ENCODE results near the gene MYO7B. TPM values are rescaled to one million over a fixed set of nuclear protein-coding genes. Genes with fewer than 3 reads are reported as not detected.

Gene MYO7B
- polyA plus RNA-seq, 2 of the 4 experiments (the other 2 are of a cell fraction), result 0.04 to 0.09 TPM

- Histone ChIP-seq H3K9me3 (peaks cover 33% of the 10 kb centered on the region), H3K4me1 (no peaks in the 10 kb centered on the region), H3K4me3 (no peak overlapping the region), H3K4me2 (no peak overlapping the region), H3K27ac (no peak overlapping the region)
- CTCF ChIA-PET, result interaction anchor here (0.6 to 2.7 kb wide), 4 partner anchors 12 to 1112 kb away, joined by 3 to 11 read pairs (median 6); no protein-coding TSS in a partner anchor
- POLR2A ChIA-PET, result no interaction called here
- 88% methylated on average over 5 of the region's 8 CpGs for WGBS (ENCODE audit: missing lambda C conversion rate)
- FAIRE-seq (no peak), ATAC-seq (no peak), DNase-seq (ENCODE audit: low read depth in 1 of 2, low spot score in 1 of 2) (no peak)
- TF ChIP-seq, protein P1, sequence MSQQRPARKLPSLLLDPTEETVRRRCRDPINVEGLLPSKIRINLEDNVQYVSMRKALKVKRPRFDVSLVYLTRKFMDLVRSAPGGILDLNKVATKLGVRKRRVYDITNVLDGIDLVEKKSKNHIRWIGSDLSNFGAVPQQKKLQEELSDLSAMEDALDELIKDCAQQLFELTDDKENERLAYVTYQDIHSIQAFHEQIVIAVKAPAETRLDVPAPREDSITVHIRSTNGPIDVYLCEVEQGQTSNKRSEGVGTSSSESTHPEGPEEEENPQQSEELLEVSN (IDR thresholded peaks at IDR 0.05; ENCODE audit: borderline replicate concordance, low read depth), result no peak
- TF ChIP-seq RARB (CRISPR knock-in tag; IDR thresholded peaks at IDR 0.05), result no peak
- TF ChIP-seq JUN (IDR thresholded peaks at IDR 0.05), result no peak
- no peak for TF ChIP-seq ZC3H11A (IDR thresholded peaks at IDR 0.05)
- no peak for TF ChIP-seq NFE2L2 (conservative IDR thresholded peaks at IDR 0.05; ENCODE audit: low read length)
- TF ChIP-seq REST (IDR thresholded peaks at IDR 0.05), result no peak
- no peak for TF ChIP-seq RFX5 (IDR thresholded peaks at IDR 0.05)
- no peak for TF ChIP-seq ZFP36 (IDR thresholded peaks at IDR 0.05; ENCODE audit: borderline replicate concordance, partially characterized antibody)
- no peak for TF ChIP-seq KDM1A (IDR thresholded peaks at IDR 0.05; ENCODE audit: low read depth)
- TF ChIP-seq HEYL (CRISPR knock-in tag; IDR thresholded peaks at IDR 0.05), result no peak
- TF ChIP-seq GATA3 (IDR thresholded peaks at IDR 0.05; ENCODE audit: borderline replicate concordance), result no peak
- no peak for TF ChIP-seq JUNB (IDR thresholded peaks at IDR 0.05)
- no peak for TF ChIP-seq RAD21 (conservative IDR thresholded peaks at IDR 0.05 in 1 of 2, IDR thresholded peaks at IDR 0.05 in 1 of 2)
- no peak for TF ChIP-seq CHD4 (IDR thresholded peaks at IDR 0.05; ENCODE audit: borderline replicate concordance)
- TF ChIP-seq CHD2 (IDR thresholded peaks at IDR 0.05; ENCODE audit: low read length, partially characterized antibody), result no peak
- no peak for TF ChIP-seq MAZ (IDR thresholded peaks at IDR 0.05; ENCODE audit: borderline replicate concordance, low read depth, low read length)
- no peak for TF ChIP-seq FOSL2 (IDR thresholded peaks at IDR 0.05)
- TF ChIP-seq FOSL2 (CRISPR knock-in tag; IDR thresholded peaks at IDR 0.05), result no peak
- TF ChIP-seq HOXA7 (CRISPR knock-in tag; IDR thresholded peaks at IDR 0.05), result no peak
- TF ChIP-seq NR3C1 (IDR thresholded peaks at IDR 0.05), result no peak
- TF ChIP-seq PHF8 (IDR thresholded peaks at IDR 0.05; ENCODE audit: borderline replicate concordance, low read depth), result no peak
Observed at GRCh38 chr2:127609818-127610217, 74.3 kb downstream of the MYO7B start.

DNA sequence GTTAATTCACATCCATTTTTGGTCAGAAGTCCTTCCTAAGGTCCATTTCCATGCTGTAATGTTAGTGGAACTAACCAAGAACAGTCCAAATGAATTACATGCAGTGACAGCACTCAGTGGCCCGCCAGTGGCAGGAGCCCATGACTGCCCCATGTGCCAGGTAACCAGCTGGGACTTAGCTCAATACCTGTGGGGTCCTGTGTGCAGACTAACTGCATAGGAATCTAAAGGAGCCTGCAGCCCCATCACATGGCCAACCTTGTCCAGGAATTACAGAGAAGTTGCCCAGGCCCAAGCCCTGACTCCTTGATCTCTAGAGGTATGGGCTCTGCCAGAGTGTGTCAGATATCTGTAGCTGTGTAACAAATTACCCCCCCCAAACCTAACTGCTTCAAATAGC, 75.1 kb downstream of the MYO7B start:
- ATAC-seq, result no peak
- TF ChIP-seq FOSL2 (IDR thresholded peaks at IDR 0.05) (no peak), FOSL2 (CRISPR knock-in tag; IDR thresholded peaks at IDR 0.05) (no peak), EHMT2 (IDR thresholded peaks at IDR 0.05; ENCODE audit: low read depth) (no peak), TP53 (CRISPR knock-in tag; IDR thresholded peaks at IDR 0.05) (no peak), ESRRA (IDR thresholded peaks at IDR 0.05; ENCODE audit: borderline replicate concordance, low read length) (no peak), CHD2 (IDR thresholded peaks at IDR 0.05; ENCODE audit: low read length, partially characterized antibody) (no peak), ELK1 (IDR thresholded peaks at IDR 0.05; ENCODE audit: low read depth, low read length) (no peak), HOXA7 (CRISPR knock-in tag; IDR thresholded peaks at IDR 0.05) (no peak), KDM5A (IDR thresholded peaks at IDR 0.05) (no peak), POLR2AphosphoS2 (conservative IDR thresholded peaks at IDR 0.05; ENCODE audit: low read length) (no peak), ZC3H11A (IDR thresholded peaks at IDR 0.05) (no peak), PBX3 (IDR thresholded peaks at IDR 0.05) (no peak), EP300 (IDR thresholded peaks at IDR 0.05) (no peak), CBX2 (IDR thresholded peaks at IDR 0.05; ENCODE audit: borderline replicate concordance, low read depth) (no peak), RARB (CRISPR knock-in tag; IDR thresholded peaks at IDR 0.05) (no peak)

More for the DNA sequence above, 75.1 kb downstream of the MYO7B start:
- no peak for FAIRE-seq
- ChIA-PET CTCF (interaction anchor here (1.0 to 2.7 kb wide), 3 partner anchors 11 to 39 kb away, joined by 3 to 11 read pairs (median 8); no protein-coding TSS in a partner anchor), POLR2A (no interaction called here)
- 13% methylated on average over 1 of the region's 1 CpG for WGBS (ENCODE audit: missing lambda C conversion rate)
- Histone ChIP-seq H3K27ac (no peak overlapping the region), H3K9me3 (peaks cover 33% of the 10 kb centered on the region), H3K4me1 (no peaks in the 10 kb centered on the region), H3K4me3 (no peak overlapping the region), H3K4me2 (no peak overlapping the region)
- DNase-seq (ENCODE audit: low read depth in 1 of 2, low spot score in 1 of 2), result no peak

All from A549 (cell line).